ENCODE data around the gene BRINP2. TPM values are rescaled to one million over a fixed set of nuclear protein-coding genes. Genes with fewer than 3 reads are reported as not detected.

BRINP2 gene
- total RNA-seq, 1 donor from 2014 or later = 0.18 TPM

DNA sequence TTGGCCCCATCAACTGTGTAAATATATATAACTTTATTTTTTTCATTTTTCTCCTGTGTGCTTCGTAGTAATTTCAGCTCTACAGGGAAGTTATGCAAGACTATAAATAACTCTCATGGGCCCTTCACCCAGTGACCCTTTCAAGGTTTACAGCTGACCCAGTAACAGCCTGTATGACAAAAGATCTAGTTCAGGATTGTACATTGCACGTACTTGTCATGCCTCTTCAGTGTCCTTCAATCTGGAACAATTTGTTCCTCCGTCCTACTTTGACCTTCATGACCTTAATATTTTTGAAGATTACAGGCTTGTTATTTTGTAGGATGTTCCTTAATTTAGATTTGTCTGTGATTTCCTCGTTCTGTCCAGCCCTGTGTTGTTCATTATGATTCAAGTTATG is 40.5 kb downstream of the BRINP2 start:
- intact Hi-C loops (cut with DNase I) = no loop called here
- no peak for DNase-seq (ENCODE audit: low spot score)
- ATAC-seq = no peak

DNA sequence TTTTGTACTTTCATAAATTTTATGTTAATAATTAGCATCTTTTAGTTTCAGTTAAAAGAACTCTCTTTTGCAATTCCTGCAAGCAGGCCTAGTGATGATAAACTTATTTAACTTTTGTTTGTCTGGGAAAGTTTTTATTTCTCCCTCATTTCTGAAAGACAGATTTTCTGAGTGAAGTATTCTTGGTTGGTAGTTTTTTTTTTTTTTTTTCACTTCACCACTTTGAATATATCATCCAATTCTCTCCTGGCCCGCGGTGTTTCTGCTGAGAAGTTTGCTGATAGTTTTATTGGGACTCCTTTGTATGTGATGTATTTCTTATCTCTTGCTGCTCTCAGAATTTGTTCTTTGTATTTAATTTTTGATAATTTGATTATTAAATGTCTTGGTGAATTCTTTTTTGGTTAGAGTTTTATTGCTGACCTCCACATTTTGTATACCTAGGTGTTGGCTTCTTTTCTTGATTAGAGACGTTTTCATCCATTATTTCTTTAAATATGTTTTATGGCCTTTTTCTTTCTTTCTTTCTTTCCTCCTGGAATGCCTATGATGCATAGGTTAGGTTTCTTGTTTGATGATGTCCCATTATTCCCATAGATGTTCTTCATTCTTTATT is 45.9 kb downstream of the BRINP2 start:
- no peak for ATAC-seq
- intact Hi-C loops (cut with DNase I) = no loop called here
- no peak for DNase-seq (ENCODE audit: low spot score)

DNA sequence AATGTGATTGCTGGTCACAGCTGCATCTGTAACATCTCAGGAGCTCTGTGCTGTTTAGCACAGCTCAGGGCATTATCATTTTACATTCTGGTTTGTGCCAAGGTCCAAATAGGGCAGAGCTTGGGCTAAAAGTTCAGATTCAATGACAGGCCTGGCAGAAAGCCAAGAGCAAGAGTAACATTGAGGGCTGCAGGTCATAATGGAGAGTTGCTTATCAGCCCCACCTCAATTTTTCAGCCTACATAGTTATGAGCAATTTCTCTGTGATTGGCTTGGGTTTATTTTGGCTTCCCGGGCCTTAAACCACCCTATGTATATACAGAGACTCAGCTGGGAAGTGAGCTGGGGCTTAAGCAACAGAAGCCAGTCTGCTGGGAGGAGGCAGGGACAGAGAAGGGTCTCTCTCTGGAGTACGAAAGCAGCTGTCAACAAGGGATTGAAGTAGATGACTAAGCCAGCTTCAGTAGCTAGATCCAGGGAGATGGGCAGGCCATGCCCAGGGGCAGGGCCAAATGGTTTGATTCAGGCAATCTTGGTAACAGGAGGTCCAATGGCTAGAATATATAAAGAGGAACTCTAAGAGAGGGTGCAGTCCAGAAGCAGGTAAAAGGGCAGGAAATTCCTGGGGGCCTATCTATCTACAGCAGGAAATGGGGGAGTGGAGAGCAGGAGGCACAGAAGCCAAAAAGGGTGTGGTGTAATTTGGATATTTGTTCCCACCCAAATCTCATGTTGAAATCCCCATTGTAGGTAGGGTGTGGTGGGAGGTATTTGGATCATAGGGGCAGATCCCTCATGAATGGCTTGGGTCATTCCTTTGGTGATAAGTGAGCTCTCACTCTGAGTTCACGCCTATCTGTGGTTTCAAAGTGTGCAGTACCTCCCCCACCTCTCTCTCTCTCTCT is 49.0 kb downstream of the BRINP2 start:
- ATAC-seq = no peak
- no peak for DNase-seq (ENCODE audit: low spot score)
- intact Hi-C loops (cut with DNase I) = no loop called here

DNA sequence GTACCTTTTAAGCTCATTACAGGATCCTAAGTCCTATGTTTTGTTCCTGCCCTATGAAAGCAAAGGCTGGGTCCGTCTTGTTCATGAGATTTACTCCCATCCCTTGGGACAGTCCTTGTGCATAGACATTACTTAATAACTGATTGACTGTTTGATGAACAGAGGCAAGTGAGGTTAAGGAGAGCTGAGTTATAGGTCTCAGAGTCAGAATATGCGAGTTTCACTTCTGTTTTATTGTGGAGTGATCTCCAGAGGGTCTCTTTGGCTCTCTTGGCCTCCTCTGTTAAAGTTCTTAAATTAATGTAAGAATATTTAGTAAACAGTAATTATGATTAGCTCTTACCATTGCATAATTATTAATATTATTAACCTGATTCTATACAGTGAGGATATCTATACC is 52.6 kb downstream of the BRINP2 start:
- no peak for DNase-seq (ENCODE audit: low spot score)
- ATAC-seq = no peak
- intact Hi-C loops (cut with DNase I) = no loop called here

DNA sequence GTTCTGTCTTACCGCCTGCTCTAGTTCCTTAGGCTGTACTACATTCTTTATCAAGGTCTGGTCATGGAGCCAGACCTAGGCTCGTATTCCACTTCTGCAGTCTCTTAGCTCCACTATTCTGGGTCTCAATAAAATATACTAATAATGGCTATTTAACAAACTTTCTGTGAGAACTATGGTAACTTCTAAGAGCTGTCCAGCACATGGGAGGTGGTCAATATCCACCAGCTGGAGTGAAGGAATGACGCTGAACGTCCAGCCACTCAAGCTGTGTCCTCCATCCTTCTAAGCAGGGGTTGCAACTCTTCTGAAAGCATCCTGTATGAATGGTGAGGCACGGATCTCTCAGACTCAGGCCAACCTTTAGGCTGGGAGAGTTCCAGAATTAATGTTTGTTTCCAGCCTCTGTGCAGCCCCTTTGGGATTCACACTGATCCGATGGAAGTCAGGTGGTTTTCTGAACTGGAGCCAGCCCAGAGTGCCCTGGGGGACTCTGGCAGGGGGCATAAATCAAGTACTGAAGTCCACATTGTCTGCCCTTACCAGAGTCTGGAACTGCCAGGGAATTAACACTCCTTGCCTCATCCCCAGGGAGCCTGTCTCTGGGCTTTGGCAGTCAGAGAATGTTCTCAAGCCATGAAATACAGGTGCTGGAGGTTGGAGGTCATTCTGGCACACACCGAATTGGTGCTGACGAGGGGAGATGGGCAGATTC is 57.4 kb downstream of the BRINP2 start:
- ATAC-seq (no peak), DNase-seq (ENCODE audit: low spot score) (no peak)
- intact Hi-C loops (cut with DNase I) = no loop called here

DNA sequence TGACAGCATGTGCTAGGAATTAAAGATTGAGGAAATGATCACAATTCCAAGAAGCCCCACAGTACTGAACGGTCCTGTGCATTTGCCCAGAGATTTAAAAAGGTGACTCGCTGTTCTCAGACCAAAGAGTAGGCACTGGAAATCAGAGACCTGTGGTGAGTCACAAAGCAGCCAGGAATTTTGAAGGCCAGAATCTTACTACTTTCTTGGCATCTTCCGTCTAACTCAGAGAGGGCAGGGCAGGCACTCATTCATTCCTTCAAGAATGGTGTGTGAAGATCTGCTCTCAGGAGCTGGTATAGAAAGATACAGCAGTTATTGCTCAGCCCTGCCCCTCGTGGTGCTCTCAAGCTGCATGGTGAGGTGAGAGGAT is 57.9 kb downstream of the BRINP2 start:
- ATAC-seq (no peak), DNase-seq (ENCODE audit: low spot score) (no peak)
- intact Hi-C loops (cut with DNase I) = no loop called here

DNA sequence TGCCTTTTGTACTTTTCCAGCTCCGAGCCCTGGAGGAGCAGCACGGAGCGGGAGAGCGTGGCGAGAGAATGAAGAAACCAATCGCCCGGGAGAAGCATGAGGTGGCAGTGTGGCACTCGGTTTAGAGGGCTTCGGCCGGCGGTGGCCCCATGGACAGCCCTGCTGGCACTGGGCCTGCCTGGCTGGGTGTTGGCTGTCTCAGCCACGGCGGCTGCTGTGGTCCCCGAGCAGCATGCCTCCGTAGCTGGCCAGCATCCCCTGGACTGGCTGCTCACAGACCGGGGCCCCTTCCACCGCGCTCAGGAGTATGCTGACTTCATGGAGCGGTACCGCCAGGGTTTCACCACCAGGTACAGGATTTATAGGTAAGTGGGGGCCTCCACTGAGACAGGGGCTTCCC is 59.0 kb downstream of the BRINP2 start:
- ATAC-seq (no peak), DNase-seq (ENCODE audit: low spot score) (no peak)
- intact Hi-C loops (cut with DNase I) = no loop called here

DNA sequence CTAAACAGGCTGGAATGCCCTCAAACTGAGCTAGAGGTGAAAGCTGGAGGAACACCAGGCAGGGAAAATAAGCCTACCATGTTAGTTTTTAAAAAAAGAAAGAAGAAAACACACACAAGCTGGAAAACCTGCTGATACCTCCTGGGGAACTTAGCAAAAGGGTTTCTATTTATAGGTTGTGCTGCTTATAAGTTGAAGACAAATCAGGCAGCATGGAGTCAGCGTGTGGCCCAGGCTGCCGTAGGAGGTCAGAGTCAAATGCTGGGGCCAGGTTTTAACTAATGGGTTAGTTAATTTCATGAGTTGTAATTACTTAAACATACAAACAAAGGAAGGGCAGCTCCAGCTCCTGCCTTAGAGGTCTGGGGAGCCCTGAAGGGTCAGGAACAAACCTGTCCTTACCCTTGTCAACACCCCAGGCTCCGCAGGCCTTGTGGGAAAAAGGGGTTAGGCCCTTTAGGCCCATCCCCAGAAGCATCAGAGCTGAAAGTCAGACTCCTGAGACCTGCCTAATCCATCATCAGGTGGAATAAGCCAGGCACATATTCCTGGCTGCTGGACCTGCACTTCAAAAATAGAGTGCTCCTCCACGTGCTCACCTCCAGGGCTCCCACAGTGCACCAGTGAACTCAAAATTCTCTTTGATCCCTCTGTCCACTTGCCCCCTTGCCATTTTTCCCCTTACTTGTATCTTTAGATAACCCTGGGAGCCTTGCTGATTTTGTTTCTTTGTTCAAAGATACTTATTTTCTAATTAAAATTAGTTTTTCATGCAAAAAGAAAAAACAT is 59.7 kb downstream of the BRINP2 start:
- intact Hi-C loops (cut with DNase I) = no loop called here

DNA sequence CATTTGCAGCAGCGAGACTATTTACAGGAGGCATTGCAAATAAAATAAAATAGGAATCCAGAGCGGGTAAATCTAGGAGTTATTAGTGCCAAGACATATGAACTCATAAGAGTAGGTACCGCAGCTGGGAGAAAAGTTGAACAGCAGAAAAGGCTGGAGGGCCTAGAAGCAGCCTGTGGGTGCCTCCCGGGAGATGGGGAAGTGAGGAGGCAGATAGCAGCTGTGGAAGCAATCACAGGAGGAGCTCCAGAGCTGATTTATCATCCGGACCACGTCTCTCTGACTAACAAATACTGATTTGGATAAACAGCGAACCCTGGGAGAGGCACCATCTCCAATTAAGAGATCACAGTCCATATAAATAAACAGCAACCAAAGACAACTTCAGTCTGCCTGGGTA is 64.6 kb downstream of the BRINP2 start:
- intact Hi-C loops (cut with DNase I) = no loop called here
- no peak for DNase-seq (ENCODE audit: low spot score)

More for the DNA sequence above, 59.7 kb downstream of the BRINP2 start:
- ATAC-seq = no peak
- no peak for DNase-seq (ENCODE audit: low spot score)

DNA sequence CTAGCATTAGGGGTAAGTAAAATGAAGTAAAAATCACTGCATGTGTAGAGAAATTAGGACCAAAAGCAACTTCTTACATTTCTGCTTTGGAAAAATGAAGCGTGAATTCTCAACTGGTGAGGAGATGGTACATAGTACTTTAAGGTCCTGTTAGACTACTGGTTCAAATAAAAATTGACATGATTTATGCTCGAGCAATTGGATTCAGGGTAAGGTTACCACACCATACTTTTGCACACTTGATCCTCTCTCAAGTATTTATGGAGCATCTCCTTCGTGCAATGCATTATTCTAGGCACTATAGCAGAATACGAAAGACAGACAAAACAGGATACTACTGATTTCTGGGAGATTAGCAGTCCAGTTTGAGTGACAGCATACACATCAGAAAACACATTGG is 66.2 kb downstream of the BRINP2 start:
- intact Hi-C loops (cut with DNase I) = no loop called here
- ATAC-seq (no peak), DNase-seq (ENCODE audit: low spot score) (no peak)

More for the DNA sequence above, 64.6 kb downstream of the BRINP2 start:
- no peak for ATAC-seq

DNA sequence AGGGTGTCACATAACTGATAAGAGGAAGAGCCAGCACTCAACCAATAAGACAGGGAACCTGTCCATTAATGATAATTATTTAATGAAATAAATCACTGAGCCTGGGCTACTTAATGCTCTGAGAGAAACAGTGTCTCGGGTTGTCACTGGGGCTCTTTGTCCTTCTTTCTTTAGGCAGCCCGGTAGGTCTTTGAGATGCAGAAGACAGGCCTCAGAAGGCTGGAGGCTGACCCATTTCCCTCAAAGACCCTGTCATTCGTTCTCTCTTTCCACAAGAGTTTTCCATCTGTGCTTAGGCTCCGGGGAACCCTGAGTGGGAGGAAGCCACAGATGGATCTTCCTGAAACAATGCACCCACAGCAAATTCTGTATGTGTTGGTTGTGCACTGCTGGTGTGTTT is 68.2 kb downstream of the BRINP2 start:
- ATAC-seq = no peak
- intact Hi-C loops (cut with DNase I) = no loop called here
- no peak for DNase-seq (ENCODE audit: low spot score)

DNA sequence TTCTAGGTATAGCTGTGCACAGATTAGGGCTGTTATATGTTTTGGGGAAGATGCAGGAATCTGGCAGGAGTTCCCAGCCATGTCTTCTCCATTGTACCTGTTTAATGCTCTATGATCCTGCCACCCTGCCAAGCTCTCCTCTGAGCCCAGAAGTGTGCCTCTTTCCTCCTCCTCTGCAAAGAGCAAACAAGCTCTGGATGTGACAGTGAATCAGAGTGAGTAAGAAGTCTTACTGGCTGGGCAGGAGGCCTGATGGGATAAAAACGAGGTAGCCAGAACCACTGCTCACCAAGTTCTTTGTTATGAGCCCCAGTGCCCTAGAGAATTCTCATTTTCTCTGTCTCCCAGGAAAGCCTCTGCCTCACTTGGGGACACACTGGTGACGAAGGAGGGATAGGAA is 69.0 kb downstream of the BRINP2 start:
- intact Hi-C loops (cut with DNase I) = no loop called here
- DNase-seq (ENCODE audit: low spot score) (no peak), ATAC-seq (no peak)

DNA sequence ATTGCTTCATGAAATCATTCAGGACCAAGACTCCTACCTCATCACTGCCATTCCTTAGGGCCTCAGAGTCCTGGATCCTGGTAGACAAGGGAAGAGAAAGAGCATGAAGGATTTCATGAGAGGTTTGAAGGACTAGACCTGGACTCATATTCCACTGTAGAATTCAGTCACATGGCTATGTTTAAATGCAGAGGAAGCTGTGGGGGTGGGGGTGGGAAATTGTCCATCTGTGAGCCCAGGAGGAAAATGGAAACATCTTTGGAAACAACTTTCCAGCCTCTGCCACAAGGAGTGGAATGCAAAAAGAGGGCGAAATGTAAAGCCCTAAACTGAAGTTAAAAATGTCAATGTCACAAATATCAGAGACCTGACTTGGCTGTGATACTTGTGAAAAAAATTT is 73.0 kb downstream of the BRINP2 start:
- intact Hi-C loops (cut with DNase I) = no loop called here
- ATAC-seq (no peak), DNase-seq (ENCODE audit: low spot score) (no peak)

DNA sequence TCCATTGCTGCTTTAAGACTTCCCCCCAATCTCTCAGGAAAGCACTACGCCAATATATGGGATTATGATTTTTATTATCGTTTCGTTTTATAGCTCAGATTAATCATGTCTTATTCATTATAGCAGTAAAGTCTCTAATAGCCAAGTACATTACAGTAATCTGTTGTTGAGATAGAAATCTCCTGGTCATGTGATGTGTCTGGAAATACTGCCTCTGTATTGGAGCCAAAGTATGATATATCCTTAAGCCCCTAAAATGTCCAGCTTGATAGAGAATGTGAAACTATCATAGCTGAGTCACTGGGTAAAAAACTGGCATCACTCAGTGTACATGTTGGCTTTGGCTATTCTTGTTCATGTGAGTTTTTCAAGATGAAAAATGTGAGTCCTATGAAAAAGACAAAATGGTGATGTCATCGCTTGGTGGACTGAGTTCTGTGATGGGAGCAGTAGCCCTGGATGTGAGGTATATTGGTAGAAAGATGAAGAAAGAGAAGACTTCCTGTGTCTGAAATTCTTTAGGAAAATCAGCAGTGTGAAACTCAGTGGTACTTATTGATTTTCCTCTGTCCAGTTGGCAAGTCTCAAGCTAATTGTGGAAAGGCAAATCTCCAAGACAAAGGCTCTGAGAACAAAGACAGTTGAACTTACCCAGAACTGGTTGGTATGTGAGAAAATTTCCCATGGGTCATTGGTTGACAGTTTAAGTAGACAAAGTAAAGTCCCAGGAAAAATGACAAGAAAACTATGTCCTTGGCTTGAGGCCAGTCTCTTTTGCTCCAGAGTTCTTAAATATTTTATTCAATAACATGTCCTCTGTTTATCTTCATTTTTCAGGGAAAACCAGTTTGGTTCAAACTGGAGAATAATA is 76.2 kb downstream of the BRINP2 start:
- DNase-seq (ENCODE audit: low spot score) (no peak), ATAC-seq (no peak)
- intact Hi-C loops (cut with DNase I) = no loop called here

DNA sequence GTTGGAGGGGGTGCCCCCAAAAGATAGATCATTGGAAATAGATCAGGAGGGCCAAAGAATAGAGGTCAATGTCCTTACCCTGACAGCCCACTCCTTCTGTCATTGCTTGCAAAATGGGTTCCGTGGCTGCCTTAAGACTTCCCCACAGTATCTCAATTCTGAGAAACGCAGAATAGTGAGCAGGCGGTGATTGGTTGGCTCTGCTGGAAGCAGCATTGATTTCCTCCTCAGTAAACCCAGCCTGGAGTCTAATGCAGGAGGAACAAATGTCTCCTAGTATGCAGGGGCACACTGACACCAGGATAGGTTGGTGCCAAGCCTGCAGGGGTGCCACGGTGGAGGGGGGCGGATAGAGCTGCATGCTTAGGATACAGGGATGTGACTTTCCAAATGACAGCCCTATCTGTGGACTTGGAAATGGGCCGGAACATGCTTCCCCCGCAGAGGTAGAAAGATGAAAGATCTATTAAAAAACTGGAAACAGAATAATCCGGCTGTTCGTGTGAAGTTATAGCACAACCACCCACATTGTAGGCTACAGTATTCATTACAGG is 76.9 kb downstream of the BRINP2 start:
- ATAC-seq (no peak), DNase-seq (ENCODE audit: low spot score) (no peak)
- intact Hi-C loops (cut with DNase I) = no loop called here

DNA sequence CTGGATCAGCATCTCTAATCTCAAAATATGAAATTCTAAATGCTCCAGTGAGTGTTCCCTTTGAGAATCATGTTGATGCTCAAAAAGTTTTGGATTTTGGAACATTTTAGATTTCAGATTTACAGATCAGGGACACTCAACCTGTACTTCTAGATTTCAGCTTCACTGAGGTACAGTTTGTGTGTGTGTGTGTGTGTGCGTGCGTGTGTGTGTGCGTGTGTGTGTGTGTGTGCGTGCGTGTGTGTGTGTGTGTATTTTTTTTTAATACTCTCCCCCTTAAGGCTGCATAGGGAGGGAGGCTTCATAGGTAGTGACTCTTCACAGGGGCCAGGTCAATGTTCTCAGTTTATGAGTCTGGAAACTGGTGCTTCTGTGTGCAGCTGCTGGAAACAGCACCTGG is 77.5 kb downstream of the BRINP2 start:
- DNase-seq (ENCODE audit: low spot score) (no peak), ATAC-seq (no peak)
- intact Hi-C loops (cut with DNase I) = no loop called here

DNA sequence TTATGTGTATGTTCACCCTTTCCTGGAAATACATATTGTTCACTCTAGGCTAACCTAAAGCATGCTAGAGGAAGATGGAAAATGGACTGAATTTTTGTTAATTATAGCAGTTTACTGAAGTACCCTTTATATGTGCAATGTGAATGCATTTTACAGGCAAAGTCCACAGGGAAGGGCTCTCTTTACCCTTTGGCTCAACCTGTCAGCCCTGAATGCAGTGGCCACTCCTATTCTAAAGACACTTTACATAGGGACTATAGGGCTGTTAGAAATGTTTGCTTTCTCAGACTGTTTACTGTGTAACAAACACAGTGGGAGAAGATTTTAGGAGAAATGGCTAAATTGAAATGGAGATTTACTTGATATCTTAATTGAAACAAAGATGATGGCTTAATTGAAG is 78.5 kb downstream of the BRINP2 start:
- intact Hi-C loops (cut with DNase I) = no loop called here
- no peak for ATAC-seq
- DNase-seq (ENCODE audit: low spot score) = no peak

DNA sequence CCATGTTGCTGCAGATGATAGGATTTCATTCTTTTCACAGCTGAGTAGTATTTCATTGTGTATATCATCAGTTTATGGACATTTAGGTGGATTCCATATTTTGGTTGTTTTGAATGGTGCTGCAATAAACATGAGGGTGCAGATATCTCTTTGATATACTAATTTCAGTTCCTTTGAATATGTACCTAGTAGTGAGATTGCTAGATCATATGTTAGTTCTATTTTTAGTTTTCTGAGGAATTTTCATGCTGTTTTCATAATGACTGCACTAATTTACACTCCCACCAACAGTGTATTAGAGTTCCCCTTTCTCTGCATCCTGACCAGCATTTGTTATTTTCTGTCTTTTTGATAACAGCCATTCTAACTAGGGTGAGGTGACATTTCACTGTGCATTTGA is 82.1 kb downstream of the BRINP2 start:
- ATAC-seq (no peak), DNase-seq (ENCODE audit: low spot score) (no peak)
- intact Hi-C loops (cut with DNase I) = no loop called here
